Spleen (tissue), 11 donors: ENCODE data around the gene NAGA. TPM values are rescaled to one million over a fixed set of nuclear protein-coding genes. Genes with fewer than 3 reads are reported as not detected.

Experiments
- DNase-seq: peaks from one replicate; pipeline ENCODE4 v3.0.0-alpha.2; 2020
- H3K27ac ChIP-seq, 8 donors: fragments of 200-600 bp; sonication (generic) in 7 of 8; 1 replicate in 4 of 8; 2 replicates in 4 of 8; pipeline versions ENCODE4 v1.5.0 to v1.8.0; 2016 to 2021; ENCODE audit warnings: inconsistent platforms in 4 of 8, mild to moderate bottlenecking in 4 of 8, moderate library complexity in 1 of 8
- H3K27me3 ChIP-seq, 7 donors: fragments of 200-600 bp; sonication (generic) in 6 of 7; replicated peaks in 1 of 7; 1 replicate in 4 of 7; 2 replicates in 3 of 7; pipeline versions ENCODE4 v1.5.0 to v1.8.0; 2016 to 2021; ENCODE audit warnings: inconsistent platforms in 3 of 7, mild to moderate bottlenecking in 1 of 7
- H3K36me3 ChIP-seq, 6 donors: fragments of 200-600 bp; sonication (generic) in 5 of 6; 1 replicate in 4 of 6; 2 replicates in 2 of 6; pipeline versions ENCODE4 v1.5.0 to v1.8.0; 2016 to 2021; ENCODE audit warnings: inconsistent platforms in 2 of 6
- H3K4me1 ChIP-seq, 6 donors: fragments of 200-600 bp; sonication (generic) in 5 of 6; 1 replicate in 3 of 6; 2 replicates in 3 of 6; pipeline versions ENCODE4 v1.5.0 to v1.8.0; 2016 to 2021; ENCODE audit warnings: inconsistent platforms in 3 of 6
- H3K4me3 ChIP-seq, 8 donors: fragments of 200-600 bp; sonication (generic) in 7 of 8; 1 replicate in 4 of 8; 2 replicates in 4 of 8; pipeline versions ENCODE4 v1.5.0 to v1.8.0; 2016 to 2021; ENCODE audit warnings: inconsistent platforms in 4 of 8, mild to moderate bottlenecking in 4 of 8, moderate library complexity in 2 of 8
- H3K9me3 ChIP-seq, 8 donors: fragments of 200-600 bp; sonication (generic) in 7 of 8; 1 replicate in 4 of 8; 2 replicates in 4 of 8; pipeline versions ENCODE4 v1.5.0 to v1.8.0; 2016 to 2021; ENCODE audit warnings: inconsistent platforms in 4 of 8
- CTCF ChIP-seq, 11 experiments: fragments of 200-600 bp in 7 of 11; fragments of 450-650 bp in 4 of 11; sonication (generic) in 4 of 11; IDR thresholded peaks in 8 of 11; conservative IDR thresholded peaks in 3 of 11; 1 replicate in 7 of 11; 2 replicates in 4 of 11; pipeline versions ENCODE4 v1.4.0 to v1.8.0; 2016 to 2021; ENCODE audit warnings: antibody characterized with exemption in 11 of 11, inconsistent platforms in 4 of 11, mild to moderate bottlenecking in 1 of 11
- POLR2A ChIP-seq, 3 donors: fragments of 450-650 bp; IDR thresholded peaks; one replicate each; pipeline ENCODE4 v1.5.1; 2017; ENCODE audit warnings: antibody characterized with exemption in 3 of 3, mild to moderate bottlenecking in 1 of 3
- POLR2AphosphoS5 ChIP-seq, 3 donors: sonication (generic); formaldehyde crosslinking; IDR thresholded peaks; one replicate each; pipeline ENCODE4 v1.5.1; 2017; ENCODE audit warnings: antibody characterized with exemption in 3 of 3
- WGBS, 5 donors: extraction: QIAGEN DNeasy Blood & Tissue Kit in 3 of 5; methylation state at CpG; one replicate each; pipeline versions ENCODE4 v1.1.5 to v1.1.7; 2013 to 2018; 5-methylcytosine and 5-hydroxymethylcytosine counted together
- intact Hi-C: fragments of 100-400 bp; cut with DNase I; formaldehyde crosslinking; loops from one replicate; pipeline ENCODE4 v1.15.0; 2023; ENCODE audit warnings: low total_unique reads
- polyA plus RNA-seq, 3 donors: library from polyadenylated mRNA; stranded (reverse); fragments of 200-250 nt; gene quantifications; one replicate each; pipeline ENCODE4 v1.2.1, GENCODE V29; 2013
- total RNA-seq, 7 donors: library from RNA; depleted of rRNA in 3 of 7; stranded (reverse); fragments of >200 nt in 3 of 7; fragmentation: NEBNext Ultra II Directional in 4 of 7; extraction: Animal tissue kit (Norgen Biotek cat#: 25700) in 4 of 7; gene quantifications; one replicate each; pipeline versions ENCODE4 v1.1.0 to v1.2.1, GENCODE V29; 2016 to 2021
- donor health status: healthy with polysubstance abuse.
- donor health status: DM: no; HTN: no; CAD: no; lungs with moderate emphysema.
- donor health status: DM: no; HTN: no; CAD: no.
- donor health status: Bipolar disorder and iron deficiency.
- donor health status: healthy.
- donor health status: DM: no; HTN: no; CAD: no.
- donor health status: DM: yes; HTN: yes; CAD: no.

The NAGA gene
- total and polyA plus RNA-seq, 10 donors, result 7.0 to 60.2 (median 27.2) TPM

GRCh38 chr22:42025421-42025820, 45.2 kb downstream of the NAGA start:
- no peak overlapping the region for H3K27ac ChIP-seq
- intact Hi-C loops, result no loop called here
- no peak for TF ChIP-seq CTCF (IDR thresholded peaks at IDR 0.05 in 8 of 11, conservative IDR thresholded peaks at IDR 0.05 in 3 of 11)
- TF ChIP-seq POLR2AphosphoS5 (IDR thresholded peaks at IDR 0.05), result no peak
- TF ChIP-seq POLR2A (IDR thresholded peaks at IDR 0.05), result no peak
- no peaks in the 10 kb centered on the region for H3K27me3 ChIP-seq
- no peaks in the 10 kb centered on the region for H3K9me3 ChIP-seq
- H3K4me3 ChIP-seq, result no peak overlapping the region
- DNase-seq, result no peak
- peaks cover 0 to 8% (median 0%) of the 10 kb centered on the region in 6 donors for H3K4me1 ChIP-seq
- no peaks in the 10 kb centered on the region for H3K36me3 ChIP-seq
- WGBS, 5 donors, result 62 to 92% (median 77%) methylated on average over 1 of the region's 1 CpG

GRCh38 chr22:42022162-42022847, 48.3 kb downstream of the NAGA start:
- Histone ChIP-seq H3K27me3 (no peaks in the 10 kb centered on the region), H3K4me3 (no peak overlapping the region), H3K4me1 (peaks cover 0 to 8% (median 0%) of the 10 kb centered on the region in 6 donors), H3K27ac (no peak overlapping the region), H3K9me3 (no peaks in the 10 kb centered on the region), H3K36me3 (no peaks in the 10 kb centered on the region)
- intact Hi-C loops, result no loop called here
- no peak for DNase-seq
- TF ChIP-seq POLR2AphosphoS5 (IDR thresholded peaks at IDR 0.05) (no peak), POLR2A (IDR thresholded peaks at IDR 0.05) (no peak), CTCF (IDR thresholded peaks at IDR 0.05 in 8 of 11, conservative IDR thresholded peaks at IDR 0.05 in 3 of 11) (no peak)
- WGBS, 5 donors, result 57 to 72% (median 66%) methylated on average over 2 of the region's 2 CpGs

DNA sequence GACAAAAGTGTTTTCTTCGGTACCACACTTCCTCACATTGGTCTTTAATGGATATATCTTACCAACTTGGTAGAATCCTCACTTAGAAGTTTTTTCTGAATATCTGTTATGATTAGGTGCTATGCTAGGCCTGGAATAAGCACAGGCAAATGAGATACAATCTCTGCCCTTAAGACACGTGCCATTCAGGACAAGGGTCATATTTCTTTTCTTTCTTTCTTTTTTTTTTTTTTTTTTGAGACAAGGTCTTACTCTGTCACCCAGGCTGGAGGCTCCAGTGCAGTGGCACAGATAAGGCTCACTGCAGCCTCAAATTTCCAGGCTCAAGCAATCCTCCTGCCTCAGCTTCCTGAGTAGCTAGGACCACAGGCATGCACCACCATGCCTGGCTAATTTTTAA, 49.0 kb downstream of the NAGA start:
- no peak for DNase-seq
- Histone ChIP-seq H3K4me3 (no peak overlapping the region), H3K27ac (no peak overlapping the region), H3K36me3 (no peaks in the 10 kb centered on the region), H3K9me3 (no peaks in the 10 kb centered on the region), H3K27me3 (no peaks in the 10 kb centered on the region), H3K4me1 (peaks cover 0 to 8% (median 0%) of the 10 kb centered on the region in 6 donors)
- WGBS, 5 donors, result 85 to 95% (median 89%) methylated on average over 2 of the region's 2 CpGs
- intact Hi-C loops, result no loop called here
- no peak for TF ChIP-seq CTCF (IDR thresholded peaks at IDR 0.05 in 8 of 11, conservative IDR thresholded peaks at IDR 0.05 in 3 of 11)
- TF ChIP-seq POLR2AphosphoS5 (IDR thresholded peaks at IDR 0.05), result no peak
- no peak for TF ChIP-seq POLR2A (IDR thresholded peaks at IDR 0.05)

DNA sequence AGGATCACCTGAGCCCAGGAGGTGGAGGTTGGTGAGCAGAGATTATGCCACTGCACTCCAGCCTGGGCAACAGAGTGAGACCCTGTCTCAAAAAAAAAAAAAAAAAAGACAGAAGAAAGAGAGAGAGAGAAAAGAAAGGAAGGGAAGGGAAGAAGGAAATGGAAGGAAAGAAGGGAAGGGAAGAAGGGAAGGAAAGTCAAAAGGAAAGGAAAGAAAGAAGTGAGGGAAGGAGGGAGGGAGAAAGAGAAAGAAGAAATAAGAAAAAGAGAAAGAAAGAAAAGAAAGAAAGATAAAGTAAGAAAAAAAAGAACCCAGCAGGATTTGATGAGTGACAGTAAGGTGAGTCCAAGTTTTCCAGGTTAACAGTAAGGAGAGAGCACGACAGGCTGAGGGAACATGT, 52.4 kb downstream of the NAGA start:
- intact Hi-C loops, result no loop called here

More for the DNA sequence above, 52.4 kb downstream of the NAGA start:
- no peaks in the 10 kb centered on the region for H3K36me3 ChIP-seq
- TF ChIP-seq POLR2AphosphoS5 (IDR thresholded peaks at IDR 0.05) (no peak), POLR2A (IDR thresholded peaks at IDR 0.05) (no peak), CTCF (IDR thresholded peaks at IDR 0.05 in 8 of 11, conservative IDR thresholded peaks at IDR 0.05 in 3 of 11) (no peak)
- 57 to 77% (median 72%) methylated on average over 1 of the region's 1 CpG for WGBS, 5 donors
- no peak overlapping the region for H3K4me3 ChIP-seq
- H3K27ac ChIP-seq, result no peak overlapping the region
- H3K27me3 ChIP-seq, result no peaks in the 10 kb centered on the region
- no peak for DNase-seq
- peaks cover 0 to 8% (median 0%) of the 10 kb centered on the region in 6 donors for H3K4me1 ChIP-seq
- H3K9me3 ChIP-seq, result no peaks in the 10 kb centered on the region
